Memory B cell (primary cell): ENCODE measurements around the gene OR5AS1.
"Not testable (repeated sequence)": the region's sequence is repeated elsewhere in the genome, so short reads cannot be mapped to it uniquely, and the experiment has no call there.

Source experiments
- ATAC-seq: fragments of 150-1000 bp; cut with Tn5 transposase; 2 replicates; pipeline ENCODE4 v1.10.0; 2021; ENCODE audit warnings: low read depth, mild to moderate bottlenecking, moderate library complexity
- DNase-seq, 2 donors: peaks; one replicate each; pipeline ENCODE4 v3.0.0; 2022; ENCODE audit warnings: low spot score in 2 of 2
- H3K27ac Mint-ChIP-seq: one replicate; pipeline ENCODE4 v1.8.0; 2022; ENCODE audit warnings: mild to moderate bottlenecking, moderate library complexity, mixed read lengths
- H3K27me3 Mint-ChIP-seq: one replicate; pipeline ENCODE4 v1.8.0; 2022; ENCODE audit warnings: mixed read lengths
- H3K36me3 Mint-ChIP-seq: one replicate; pipeline ENCODE4 v1.8.0; 2022; ENCODE audit warnings: mild to moderate bottlenecking, mixed read lengths
- H3K4me1 Mint-ChIP-seq: one replicate; pipeline ENCODE4 v1.8.0; 2022; ENCODE audit warnings: mixed read lengths
- H3K4me3 Mint-ChIP-seq: one replicate; pipeline ENCODE4 v1.8.0; 2022; ENCODE audit warnings: mild to moderate bottlenecking, moderate library complexity, mixed read lengths
- H3K9me3 Mint-ChIP-seq: one replicate; pipeline ENCODE4 v1.8.0; 2022; ENCODE audit warnings: mixed read lengths

The OR5AS1 gene

DNA sequence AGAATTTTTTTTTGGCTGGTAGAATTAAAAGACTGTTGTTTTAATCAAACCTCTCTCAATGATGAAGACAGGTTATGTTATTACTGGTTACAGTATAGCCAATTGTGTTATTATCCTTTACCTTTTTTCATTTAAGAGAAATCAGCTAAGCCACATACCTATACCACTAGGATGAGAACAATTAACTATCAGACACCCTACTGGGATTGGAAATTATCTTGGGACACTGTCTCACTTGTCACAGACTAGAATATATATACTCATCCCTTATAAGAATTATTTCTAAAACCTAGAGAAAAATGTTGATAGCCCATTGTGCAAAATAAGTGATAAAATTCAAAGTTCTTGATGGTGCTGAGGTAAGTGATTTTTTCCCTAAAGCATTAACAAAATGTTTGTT lies at the start of gene OR5AS1:
TSS of gene OR5AS1 (plus strand) at position 301 of the 400 bp plus-strand sequence. CDS start 2,765 bp downstream, outside the sequence.
- no peak within 1 kb of the TSS for H3K27ac Mint-ChIP-seq
- H3K27me3 Mint-ChIP-seq: no peaks in the 10 kb centered on the region
- no peak for DNase-seq
- no peak within 1 kb of the TSS for H3K4me3 Mint-ChIP-seq
- peaks cover 2% of the 10 kb centered on the region for H3K9me3 Mint-ChIP-seq
- no peak for ATAC-seq
- no peaks in the 10 kb centered on the region for H3K4me1 Mint-ChIP-seq
- H3K36me3 Mint-ChIP-seq: no peaks in the 10 kb centered on the region

DNA sequence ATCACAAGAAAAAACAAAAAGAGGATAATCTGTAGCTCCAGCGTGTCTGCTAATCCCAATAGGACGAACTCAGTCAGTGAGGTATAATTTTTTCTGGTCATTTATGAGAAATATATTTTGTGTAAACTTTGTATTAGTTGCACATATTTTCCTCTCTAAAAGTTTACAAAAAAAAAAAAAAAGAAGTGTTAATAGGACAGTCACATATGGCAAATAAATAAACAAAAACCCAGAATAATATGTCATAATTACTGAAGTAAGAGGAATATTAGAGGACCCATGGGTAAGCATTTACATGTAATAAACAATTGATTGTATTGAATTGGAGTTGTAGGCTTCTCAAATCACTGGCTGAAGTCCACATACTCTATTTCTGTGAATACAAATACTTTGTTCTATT lies 32.9 kb upstream of the OR5AS1 start, which contains the start of gene OR5F1:
TSS of gene OR5F1 (minus strand) at position 101 of the 400 bp plus-strand sequence. CDS start at position 101, 0 bp downstream.
- Mint-ChIP-seq H3K4me1 (no peaks in the 10 kb centered on the region), H3K27ac (no peak within 1 kb of the TSS), H3K4me3 (no peak within 1 kb of the TSS), H3K9me3 (peaks cover 13% of the 10 kb centered on the region), H3K27me3 (no peaks in the 10 kb centered on the region), H3K36me3 (no peaks in the 10 kb centered on the region)
- DNase-seq (no peak), ATAC-seq (no peak)

DNA sequence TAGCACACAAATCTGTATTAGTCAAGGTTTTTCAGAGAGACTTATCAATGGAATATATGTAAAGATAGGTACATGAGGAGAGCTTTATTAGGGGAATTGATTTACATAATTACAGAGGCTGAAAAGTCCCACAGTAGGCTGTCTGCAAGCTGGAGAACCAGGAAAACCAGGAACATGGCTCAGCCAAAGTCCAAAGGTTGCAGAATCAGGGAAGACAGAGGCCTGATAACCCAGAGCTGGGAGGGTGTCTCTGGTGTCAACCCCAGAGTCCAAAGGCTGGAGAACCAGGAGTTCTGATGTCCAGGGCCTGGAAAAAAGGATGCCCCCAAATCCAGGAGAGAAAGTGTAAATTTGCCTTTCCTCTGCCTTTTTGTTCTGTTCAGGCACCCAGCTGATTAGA lies 16.7 kb upstream of the OR5AS1 start:
- Mint-ChIP-seq H3K27me3 (no peaks in the 10 kb centered on the region), H3K9me3 (peaks cover 6% of the 10 kb centered on the region), H3K27ac (no peak overlapping the region), H3K36me3 (no peaks in the 10 kb centered on the region), H3K4me1 (no peaks in the 10 kb centered on the region), H3K4me3 (no peak overlapping the region)
- no peak for DNase-seq
- no peak for ATAC-seq

DNA sequence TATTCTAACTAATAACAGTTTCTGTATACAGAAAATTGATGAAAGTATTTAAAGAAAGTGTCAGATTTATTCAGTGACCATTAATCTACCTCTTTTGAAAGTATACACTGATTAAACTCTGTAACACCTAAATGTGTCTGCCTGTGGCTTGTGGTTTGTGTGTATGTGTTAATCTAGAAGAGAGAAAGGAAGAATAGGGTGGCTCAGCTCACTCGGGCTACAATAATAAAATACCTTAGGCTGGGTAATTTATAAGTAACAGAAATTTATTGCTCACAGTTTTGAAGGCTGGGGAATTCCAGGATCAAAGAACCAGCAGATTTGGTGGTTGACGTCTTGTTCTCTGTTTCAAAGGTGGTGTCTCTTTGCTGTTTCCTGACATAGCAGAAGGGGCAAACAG lies 13.6 kb upstream of the OR5AS1 start:
- no peak overlapping the region for H3K27ac Mint-ChIP-seq
- ATAC-seq (no peak), DNase-seq (no peak)
- peaks cover 8% of the 10 kb centered on the region for H3K9me3 Mint-ChIP-seq
- H3K36me3 Mint-ChIP-seq: no peaks in the 10 kb centered on the region
- H3K27me3 Mint-ChIP-seq: no peaks in the 10 kb centered on the region
- H3K4me1 Mint-ChIP-seq: no peaks in the 10 kb centered on the region
- no peak overlapping the region for H3K4me3 Mint-ChIP-seq

DNA sequence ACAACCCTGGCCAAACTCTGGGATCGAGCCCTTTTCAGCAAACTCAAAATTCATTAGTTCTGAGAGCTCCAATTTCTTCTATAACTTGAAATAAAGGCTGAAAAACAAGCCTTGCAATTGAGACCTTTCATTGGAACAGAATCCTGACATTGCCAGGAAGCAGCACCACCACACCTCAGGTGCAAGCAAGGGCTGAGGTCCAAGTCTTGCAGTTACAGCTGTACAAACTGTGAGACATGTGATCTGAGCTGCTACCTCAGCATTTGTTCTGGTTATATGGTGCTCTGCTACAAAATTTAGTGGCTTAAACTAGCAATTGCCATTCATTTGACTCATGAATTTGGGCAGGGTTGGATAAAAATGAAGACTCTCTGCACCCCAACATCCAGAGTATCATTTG lies 18.1 kb downstream of the OR5AS1 start:
- no peak overlapping the region for H3K27ac Mint-ChIP-seq
- DNase-seq: no peak
- H3K27me3 Mint-ChIP-seq: no peaks in the 10 kb centered on the region

DNA sequence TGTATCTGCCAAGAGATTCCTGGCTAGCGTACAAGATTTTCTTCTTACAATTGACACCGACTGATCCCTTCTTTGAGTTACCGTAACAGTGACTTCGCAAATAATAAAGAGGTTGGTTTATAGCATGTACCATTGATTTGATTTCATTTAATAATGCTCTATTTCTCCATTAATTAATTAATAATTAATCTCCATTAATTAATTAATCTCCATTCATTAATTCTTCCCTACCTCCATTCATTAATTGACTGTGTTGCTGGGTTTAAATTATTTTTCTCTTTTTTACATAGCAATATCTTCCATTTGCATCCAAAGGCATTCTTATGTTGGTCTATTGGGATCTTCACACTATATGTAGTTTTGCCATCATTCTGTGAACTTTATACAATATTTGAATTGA lies 21.0 kb downstream of the OR5AS1 start:
- Mint-ChIP-seq H3K36me3 (no peaks in the 10 kb centered on the region), H3K4me3 (no peak overlapping the region), H3K27ac (no peak overlapping the region), H3K4me1 (no peaks in the 10 kb centered on the region), H3K27me3 (no peaks in the 10 kb centered on the region), H3K9me3 (no peaks in the 10 kb centered on the region)
- DNase-seq: no peak
- ATAC-seq: no peak

More for the DNA sequence above, 18.1 kb downstream of the OR5AS1 start:
- ATAC-seq: no peak
- Mint-ChIP-seq H3K4me1 (no peaks in the 10 kb centered on the region), H3K36me3 (no peaks in the 10 kb centered on the region), H3K9me3 (no peaks in the 10 kb centered on the region), H3K4me3 (no peak overlapping the region)

DNA sequence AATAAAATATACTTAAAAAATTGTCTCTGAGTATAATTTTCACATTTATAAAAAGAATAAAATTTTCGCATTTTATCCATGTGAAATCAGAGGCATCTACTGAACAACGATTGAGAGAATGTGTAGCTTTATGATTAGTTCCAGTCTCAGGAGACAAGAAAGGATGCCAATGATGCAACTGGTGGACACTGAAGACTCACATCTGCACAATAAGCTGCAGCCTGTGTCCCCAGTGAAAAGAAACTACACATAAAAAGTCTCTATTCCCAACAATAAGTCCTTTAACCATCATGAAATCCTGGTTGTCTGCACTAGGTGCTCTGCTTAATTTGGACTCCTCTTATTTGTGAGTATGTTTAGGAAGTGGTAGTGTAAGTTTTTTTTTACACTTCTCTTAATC lies 22.0 kb downstream of the OR5AS1 start:
- Mint-ChIP-seq H3K4me1 (no peaks in the 10 kb centered on the region), H3K4me3 (no peak overlapping the region), H3K36me3 (no peaks in the 10 kb centered on the region), H3K27me3 (no peaks in the 10 kb centered on the region), H3K27ac (no peak overlapping the region), H3K9me3 (peaks cover 2% of the 10 kb centered on the region)
- DNase-seq (no peak), ATAC-seq (no peak)

DNA sequence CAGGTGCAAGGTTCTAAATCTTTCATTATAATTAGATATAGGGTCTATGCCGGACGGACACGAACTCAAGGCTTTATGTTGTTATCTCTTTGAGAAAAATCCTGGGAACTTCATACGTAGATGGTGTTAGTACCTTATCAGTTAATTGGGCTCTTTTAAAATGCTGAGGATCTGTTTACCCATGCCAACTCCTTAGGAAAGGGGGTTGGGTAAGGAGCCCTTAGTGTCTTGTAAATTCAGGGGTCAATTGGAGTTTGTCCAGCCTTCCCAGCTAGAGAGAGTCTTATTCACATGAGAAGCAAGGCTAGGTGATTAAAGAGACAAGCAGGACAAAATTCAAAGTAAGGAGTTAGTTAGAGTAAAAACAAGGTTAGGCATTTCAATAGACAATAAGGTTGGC lies 28.9 kb downstream of the OR5AS1 start:
- not testable (repeated sequence) for ATAC-seq, H3K4me1 Mint-ChIP-seq, H3K36me3 Mint-ChIP-seq, H3K4me3 Mint-ChIP-seq, H3K27ac Mint-ChIP-seq, H3K27me3 Mint-ChIP-seq, DNase-seq
- peaks cover 14% of the 10 kb centered on the region for H3K9me3 Mint-ChIP-seq

DNA sequence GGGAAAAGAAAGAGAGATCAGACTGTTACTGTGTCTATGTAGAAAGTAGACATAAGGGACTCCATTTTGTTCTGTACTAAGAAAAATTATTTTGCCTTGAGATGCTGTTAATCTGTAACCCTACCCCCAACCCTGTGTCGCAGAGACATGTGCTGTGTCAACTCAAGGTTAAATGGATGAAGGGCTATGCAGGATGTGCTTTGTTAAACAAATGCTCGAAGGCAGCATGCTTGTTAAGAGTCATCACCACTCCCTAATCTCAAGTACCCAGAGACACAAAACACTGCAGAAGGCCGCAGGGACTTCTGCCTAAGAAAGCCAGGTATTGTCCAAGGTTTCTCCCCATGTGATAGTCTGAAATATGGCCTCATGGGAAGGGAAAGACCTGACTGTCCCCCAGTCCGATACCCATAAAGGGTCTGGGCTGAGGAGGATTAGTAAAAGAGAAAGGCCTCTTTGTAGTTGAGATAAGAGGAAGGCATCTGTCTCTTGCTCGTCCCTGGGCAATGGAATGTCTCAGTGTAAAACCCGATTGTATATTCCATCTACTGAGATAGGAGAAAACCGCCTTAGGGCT lies 30.3 kb downstream of the OR5AS1 start:
- peaks cover 14% of the 10 kb centered on the region for H3K9me3 Mint-ChIP-seq
- not testable (repeated sequence) for H3K4me3 Mint-ChIP-seq, ATAC-seq, DNase-seq, H3K4me1 Mint-ChIP-seq, H3K27ac Mint-ChIP-seq, H3K27me3 Mint-ChIP-seq, H3K36me3 Mint-ChIP-seq

DNA sequence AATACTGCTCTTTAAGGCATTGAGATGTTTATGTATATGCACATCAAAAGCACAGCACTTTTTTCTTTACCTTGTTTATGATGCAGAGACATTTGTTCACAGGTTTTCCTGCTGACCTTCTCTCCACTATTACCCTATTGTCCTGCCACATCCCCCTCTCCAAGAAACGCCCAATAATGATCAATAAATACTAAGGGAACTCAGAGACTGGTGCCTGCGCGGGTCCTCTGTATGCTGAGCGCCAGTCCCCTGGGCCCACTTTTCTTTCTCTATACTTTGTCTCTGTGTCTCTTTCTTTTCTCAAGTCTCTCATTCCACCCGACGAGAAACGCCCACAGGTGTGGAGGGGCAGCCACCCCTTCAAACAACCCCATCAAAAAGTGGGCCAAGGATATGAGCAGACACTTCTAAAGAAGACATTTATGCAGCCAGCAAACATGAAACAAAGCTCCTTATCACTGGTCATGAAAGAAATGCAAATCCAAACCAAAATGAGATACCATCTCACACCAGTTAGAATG lies 30.9 kb downstream of the OR5AS1 start:
- not testable (repeated sequence) for H3K4me1 Mint-ChIP-seq, H3K4me3 Mint-ChIP-seq, H3K36me3 Mint-ChIP-seq

DNA sequence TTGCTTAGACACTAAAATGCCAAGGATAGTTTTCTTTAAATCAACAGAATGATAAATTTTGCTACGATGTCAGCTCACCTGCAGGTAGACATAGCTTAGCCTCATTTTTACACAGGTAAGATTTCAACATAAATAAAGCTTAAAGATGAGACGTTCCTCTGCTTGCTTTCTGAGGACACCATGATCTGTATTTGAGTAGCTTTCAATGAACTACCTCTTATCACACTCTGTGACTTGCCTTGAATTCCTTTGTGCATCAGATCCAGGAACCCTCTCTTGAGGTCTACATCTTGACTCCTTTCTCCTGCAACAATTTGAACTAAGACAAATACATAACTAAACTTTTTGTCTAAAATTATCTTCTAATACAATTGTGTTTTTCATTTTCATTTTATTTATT lies 39.5 kb downstream of the OR5AS1 start:
- ATAC-seq (no peak), DNase-seq (no peak)
- Mint-ChIP-seq H3K27me3 (no peaks in the 10 kb centered on the region), H3K4me3 (no peak overlapping the region), H3K9me3 (peaks cover 8% of the 10 kb centered on the region), H3K36me3 (no peaks in the 10 kb centered on the region), H3K4me1 (no peaks in the 10 kb centered on the region), H3K27ac (no peak overlapping the region)

More for the DNA sequence above, 30.9 kb downstream of the OR5AS1 start:
- H3K27me3 Mint-ChIP-seq, H3K27ac Mint-ChIP-seq, ATAC-seq, DNase-seq: not testable (repeated sequence)
- H3K9me3 Mint-ChIP-seq: peaks cover 15% of the 10 kb centered on the region
